HG03039 (cell line): ENCODE data around the gene MALRD1.

ENCODE experiments used
- ATAC-seq: cut with Tn5 transposase; IDR thresholded peaks from one replicate; pipeline ENCODE4 v1.9.1; 2021; ENCODE audit warnings: mild to moderate bottlenecking, moderate library complexity; ENCODE audit not compliant: unreplicated experiment

MALRD1 gene

DNA sequence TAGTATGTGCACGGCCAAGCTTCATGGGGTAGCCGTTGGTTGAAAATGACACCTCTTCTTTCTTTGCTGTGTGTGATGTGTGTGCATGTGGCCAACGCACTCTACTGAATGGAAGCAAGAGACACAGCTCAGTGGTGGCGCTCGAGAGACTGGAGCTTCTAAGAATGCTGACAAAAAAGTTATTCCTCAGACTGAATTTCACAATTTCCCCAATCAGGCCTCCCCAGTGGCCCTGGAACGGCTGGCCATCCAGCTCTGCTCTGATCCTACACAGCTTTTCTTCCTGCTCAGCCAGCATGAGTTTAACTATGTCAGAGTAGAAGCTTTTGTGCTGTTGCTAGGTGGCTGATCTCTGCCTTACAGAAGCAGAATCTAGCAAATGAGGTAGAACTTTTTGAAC, 581.0 kb downstream of the MALRD1 start:
- ATAC-seq: no peak

DNA sequence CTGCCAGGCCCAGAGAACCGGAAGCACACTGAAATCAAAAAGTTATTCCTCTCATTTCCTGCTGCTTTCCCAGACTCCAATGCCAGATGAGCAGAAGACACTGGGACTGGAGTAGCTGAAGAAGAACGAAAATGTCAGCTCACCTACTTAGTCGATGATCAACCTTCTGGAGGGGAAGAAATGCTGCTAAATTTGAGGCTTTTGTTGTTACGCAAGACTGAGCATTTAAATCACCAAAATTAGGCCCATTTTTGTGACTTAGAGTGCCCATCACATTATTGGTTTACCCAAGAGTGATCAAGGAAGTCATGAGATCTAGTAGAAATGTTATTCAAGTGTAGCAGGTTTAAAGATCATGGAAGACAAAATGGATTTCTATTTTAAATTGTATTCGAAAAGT, 585.6 kb downstream of the MALRD1 start:
- no peak for ATAC-seq

DNA sequence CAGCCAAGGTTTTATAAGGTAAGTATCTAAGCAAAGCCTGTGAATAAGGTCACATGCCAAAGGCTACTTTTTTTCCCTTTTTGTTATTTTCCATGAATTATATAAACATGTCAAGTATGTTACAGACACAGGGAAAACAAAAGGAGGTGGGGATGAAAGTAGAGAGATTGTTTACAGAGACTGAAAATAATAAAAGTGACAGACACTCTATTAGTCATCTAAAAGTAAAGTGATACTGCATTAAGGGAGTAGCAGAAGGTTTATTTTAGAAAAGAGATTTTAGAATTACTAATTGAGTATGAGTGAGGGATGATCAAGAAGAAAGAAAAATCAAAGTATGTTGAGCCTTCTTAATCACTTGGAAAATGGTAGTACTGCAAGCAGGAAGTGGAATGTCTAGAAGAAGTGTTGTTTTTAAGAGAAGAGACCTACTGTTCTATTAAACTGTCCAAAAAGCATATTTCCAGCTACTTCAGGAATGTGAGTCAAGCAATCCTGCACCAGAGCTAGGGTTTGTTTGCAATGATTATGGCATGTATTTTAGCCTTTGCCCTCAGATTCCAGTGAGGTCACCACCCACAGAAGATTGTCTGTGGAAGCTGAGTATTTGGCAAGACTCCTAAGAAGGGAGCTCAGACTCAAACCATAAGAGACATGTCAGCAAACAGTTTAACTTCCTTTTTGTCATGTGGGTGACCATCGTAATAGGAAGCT, 589.7 kb downstream of the MALRD1 start:
- no peak for ATAC-seq

DNA sequence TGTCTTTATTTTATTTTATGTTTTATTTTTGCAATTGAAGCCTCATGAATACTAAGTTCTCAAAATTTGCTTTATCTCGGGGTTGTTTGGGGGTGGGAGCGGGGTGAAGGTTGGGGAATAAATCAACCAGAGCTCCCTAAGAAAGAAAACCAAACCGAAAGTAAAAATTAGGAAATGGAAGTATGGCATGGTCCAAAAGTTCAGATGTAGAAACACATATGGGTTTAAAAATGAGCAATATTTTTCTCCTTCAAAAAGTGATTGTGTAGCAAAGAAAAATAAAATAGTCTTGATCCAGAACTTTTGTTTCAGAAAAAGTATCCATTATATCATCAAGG, 590.3 kb downstream of the MALRD1 start:
- no peak for ATAC-seq

DNA sequence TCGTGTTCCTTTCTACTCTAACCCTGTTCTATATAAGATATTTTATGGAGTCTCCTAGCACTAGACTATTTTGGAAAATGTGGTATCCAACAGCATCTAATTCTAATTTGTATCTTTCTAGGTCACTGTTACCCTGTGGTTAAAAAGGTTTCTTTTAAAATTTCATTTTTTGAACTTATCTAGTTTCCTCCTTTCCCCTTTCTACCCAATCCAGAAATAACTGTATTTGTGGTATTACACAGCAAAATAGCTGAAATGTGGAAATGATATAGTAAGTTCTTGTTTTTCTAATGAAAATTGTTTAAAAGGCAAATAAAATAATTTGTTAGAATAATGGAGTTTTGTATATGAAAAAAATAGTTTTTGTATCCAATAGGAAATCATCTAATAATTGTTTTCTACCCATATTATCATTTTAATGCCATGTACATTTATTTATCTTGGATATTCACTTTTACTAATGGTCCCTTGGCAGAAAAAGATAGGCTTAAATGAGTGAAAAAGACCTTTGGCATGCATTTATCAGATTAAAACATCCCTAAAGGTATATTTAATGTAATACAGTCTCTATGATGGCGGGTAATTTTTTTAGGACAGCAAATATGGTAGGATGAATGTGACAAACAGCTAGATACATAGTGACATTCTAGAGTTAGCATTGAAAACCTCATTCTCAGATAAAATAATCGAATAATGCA, 592.1 kb downstream of the MALRD1 start:
- no peak for ATAC-seq

DNA sequence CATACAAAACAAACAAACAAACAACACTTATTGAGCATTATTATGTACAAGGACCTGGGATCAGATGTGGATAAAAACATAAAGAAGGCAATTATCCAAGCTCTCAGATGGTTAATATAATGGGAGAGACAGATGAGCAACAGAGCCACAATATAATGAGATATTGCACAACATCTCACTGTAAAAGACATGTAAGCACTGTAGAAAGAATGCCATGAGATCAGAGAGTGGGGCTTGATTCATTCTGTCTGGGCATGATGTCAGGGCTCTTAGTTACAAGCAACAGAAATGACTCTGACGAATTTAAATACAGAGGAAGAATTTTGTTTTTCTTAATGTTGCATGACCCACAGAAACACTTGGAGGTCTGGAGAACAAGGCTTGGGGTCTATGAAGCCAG, 602.9 kb downstream of the MALRD1 start:
- ATAC-seq: no peak

DNA sequence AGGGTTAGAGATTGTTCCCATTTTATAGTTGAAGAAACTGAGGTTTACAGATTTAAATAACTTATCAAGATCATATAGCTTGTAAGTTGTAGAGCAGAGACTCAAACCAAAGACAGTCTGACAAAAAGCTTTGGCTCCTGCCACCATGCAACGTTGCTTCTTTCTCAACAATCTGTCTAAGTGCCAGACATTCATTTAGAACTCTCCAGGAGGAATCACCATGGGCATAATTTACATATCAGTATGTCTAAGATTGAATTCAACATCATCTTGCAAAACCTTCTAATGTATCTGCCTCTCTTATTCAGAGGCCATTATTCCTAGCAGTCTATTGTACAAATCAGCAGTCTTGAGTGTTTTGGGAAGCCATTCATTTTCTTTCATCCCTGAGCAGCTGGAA, 604.1 kb downstream of the MALRD1 start:
- no peak for ATAC-seq

DNA sequence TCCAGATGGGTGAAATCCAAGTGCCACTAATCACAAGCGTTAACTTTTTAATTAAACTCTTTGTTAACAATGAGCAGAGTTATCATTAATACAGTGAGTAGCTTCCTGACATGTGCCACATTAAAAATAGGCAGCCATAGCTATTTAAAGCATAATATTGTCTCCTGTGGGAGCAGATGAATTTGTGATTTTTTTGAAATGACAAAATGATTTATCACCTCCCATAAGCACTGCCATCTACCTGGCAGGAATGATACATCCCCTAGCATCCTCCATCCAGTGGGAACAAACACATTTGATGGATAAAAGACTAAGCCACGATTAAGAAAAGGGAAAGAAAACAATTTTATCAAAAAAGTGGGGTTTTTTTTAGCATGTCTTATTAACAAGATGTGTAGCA, 605.3 kb downstream of the MALRD1 start:
- ATAC-seq: no peak

DNA sequence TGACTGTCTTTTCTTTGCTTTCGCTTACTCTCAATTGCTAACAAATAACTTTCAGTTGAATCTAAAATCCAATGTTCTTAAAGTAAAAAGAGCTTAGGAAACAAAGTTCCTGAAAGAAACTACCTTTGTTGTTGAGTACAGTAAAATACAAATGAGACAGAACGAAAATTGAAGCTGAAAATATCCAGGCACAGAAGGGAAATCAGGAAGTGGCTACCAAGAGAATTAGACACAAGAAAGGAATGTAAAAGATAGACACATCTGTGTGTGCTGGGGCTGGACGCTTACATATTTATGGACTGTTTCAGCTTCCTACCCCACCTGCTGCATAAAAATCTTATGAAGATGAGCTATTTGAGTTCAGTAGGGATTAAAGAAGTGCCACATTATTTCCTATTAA, 606.0 kb downstream of the MALRD1 start:
- no peak for ATAC-seq

DNA sequence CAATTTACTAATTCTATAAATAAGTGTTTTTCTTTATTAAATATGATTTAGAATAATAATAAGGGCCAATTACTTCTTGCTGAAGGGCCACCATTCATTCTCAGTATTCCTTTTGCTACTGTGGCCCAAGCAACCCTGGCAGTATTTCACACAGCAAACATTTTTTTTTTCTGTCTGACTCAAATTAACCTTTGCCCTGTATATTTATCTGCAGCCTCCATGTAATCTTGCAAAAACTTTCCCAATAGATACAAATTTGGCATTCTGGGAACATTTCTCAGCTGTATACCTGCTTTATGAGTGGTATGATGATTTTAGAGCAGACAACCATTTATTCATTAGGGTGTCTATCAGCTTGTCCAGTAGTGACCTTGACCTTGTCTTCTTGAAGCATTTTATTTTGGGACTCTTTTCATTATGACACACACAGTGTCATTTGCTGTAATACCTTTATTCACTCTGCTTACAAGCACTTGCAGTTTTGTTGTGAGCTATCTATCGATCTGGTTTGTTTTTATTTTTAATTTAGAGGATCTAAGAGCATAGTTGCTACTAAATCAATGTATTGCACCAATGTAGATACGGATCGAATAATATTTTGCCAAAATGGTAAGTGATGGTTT, 607.9 kb downstream of the MALRD1 start:
- ATAC-seq: no peak

DNA sequence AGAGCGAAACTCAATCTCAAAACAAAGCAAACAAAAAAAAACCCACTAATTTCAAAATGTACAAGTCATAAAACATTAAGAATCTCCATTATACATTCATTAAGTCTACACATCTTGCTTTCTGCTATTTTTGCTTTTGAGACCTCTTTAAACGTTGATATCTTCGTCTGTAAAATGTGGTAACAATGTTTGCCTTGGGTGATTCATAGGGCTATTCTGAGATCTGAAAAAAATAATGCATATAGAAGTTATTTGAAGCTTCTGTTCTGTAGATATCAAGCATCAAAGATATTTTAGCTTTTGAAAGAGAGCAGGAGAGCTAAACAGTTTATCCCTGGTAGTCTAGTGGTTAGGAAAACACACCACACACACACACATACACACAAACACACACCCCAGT, 609.5 kb downstream of the MALRD1 start:
- ATAC-seq: no peak

DNA sequence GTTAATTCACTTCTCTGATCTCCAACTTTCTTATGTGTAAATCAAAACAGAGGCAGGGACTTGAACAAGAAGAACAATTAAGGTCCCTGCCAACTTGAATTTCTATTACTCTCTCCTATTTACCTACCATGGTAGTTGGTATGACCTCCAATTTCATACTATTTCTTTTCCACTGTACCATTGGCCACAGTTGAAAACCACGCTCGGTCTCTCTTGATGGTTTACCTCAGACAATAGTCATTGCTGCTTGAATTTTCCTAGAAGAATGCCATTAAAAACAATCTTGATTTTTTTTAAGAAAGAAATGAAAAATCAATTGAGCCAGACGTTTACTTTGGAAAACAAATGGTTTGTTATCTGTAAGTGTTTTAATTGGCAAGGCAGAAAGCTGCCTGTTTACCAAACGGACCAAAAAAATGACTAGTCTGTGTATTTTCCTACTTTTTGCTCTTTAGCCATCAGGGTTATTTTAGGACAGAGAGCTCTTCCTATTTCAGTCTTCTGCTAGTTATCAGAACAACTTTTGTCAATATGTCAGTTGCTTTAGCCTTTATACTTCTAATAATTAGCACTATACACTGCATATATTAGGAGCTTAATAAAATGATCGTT, 610.1 kb downstream of the MALRD1 start:
- no peak for ATAC-seq

DNA sequence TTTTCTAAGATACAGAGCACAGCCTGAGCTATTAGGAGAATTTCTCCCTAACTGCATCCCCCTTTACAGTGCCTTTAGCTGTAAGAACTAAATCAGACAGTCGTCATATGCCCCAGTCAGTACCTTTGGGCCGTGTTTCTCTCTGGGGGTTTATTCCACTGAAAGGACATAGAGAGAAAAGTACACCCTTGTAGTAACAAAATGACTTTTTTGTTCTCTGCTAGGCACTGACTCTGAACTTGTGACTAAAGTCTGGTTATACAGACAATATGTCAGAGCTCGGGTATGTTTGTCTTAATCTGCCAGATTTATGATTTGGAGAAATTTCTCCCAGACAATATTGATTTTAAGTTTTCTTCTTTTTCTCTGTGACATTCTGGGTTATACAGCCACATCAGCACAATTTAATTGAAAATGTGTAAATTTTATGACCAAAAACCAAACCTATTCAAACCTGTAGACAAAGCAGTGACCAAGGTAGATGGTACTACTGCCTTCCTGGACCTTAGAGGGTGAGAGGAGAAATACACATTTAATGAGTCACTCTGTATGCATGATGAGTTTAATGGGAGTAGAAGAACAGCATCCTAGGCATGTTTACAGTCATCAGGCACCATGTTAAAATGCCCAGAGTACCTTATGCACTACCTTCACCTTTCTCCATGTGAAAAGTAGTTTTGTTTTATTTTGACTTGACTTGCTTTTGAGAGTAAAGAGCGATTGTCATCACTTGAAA, 611.5 kb downstream of the MALRD1 start:
- no peak for ATAC-seq

DNA sequence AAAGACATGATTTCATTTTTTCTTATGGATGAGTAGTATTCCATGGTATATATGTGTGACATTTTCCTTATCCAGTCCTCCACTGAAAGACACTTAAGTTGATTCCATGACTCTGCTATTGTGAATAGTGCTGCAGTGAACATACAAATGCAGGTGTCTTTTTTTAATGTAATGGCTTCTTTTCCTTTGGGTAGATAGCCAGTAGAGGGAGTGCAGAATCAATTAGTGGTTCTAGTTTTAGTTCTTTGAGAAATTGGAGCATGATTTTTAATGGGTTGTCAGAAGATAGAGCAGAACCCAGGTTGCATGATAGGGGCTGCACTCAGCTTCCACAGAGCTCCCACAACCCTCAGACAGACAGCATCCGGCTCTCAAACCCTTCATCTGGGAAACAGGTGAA, 614.7 kb downstream of the MALRD1 start:
- ATAC-seq: no peak

DNA sequence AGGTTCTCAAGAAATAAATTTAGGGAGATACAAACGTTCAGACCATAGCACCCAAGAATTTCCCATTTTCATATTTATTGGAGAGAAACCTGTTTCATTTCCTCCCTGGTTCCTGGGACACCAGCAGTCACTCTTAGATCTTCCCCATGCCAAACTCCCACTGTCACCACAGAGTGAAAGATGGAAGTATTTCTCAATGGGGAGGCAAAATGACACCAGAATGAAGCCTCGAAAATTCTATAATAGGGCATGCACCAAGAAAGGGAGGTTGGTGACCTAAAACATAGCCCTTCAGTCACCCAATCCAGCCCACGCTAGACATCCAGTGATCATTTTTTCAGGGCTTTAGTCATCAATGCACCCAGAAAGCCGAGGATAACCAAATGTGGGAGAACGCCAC, 619.5 kb downstream of the MALRD1 start:
- ATAC-seq: no peak

DNA sequence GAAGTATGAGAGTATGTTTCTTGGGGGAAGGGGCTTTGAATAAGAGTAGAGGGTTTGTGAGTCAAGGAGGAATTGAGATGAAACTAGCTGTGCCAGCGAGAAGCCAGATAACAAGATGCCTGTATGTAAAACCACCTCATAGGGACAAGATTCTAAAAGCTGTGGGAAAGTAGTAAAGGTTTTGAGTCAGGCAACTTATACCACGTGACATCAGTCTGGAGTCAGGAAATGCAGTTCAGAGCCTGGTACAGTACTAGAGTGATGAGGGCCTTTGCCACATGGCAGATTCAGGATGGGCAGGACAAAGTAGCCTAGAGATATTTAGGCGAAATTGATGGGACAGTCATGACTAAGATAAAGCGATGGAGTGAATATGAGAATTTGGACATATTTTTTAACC, 627.5 kb downstream of the MALRD1 start:
- no peak for ATAC-seq

DNA sequence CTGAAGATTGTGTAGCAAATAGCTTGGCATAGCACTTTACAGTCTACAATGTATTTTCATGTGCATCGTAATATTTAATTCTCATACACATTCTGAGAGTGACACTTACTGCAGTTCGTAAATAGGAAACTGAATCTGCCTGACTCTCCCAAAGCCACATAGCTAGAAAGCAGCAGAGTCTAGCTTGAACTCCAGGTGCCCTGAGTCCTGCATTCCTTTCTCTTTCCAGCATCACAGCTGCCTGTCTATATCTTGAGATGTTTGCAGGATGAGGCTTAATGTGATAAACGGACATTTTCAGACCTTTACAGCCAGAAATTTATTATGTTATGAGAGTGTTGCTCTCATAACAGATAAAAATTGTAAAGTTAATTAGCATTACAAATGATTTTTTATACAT, 634.8 kb downstream of the MALRD1 start:
- no peak for ATAC-seq

DNA sequence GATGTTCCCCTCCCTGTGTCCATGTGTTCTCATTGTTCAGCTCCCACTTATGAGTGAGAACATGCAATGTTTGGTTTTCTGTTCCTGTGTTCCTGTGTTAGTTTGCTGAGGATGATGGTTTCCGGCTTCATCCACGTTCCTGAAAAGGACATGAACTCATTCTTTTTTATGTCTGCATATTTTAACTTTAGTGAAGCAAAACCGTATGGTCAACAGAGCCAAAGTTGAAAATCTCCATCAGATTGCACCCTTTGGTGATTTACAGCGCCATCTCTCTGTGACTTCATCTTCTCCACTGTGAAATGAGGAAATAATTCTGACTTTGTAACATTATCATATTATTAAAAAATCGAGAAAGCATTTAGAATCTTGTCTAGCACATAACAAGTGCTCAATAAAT, 635.4 kb downstream of the MALRD1 start:
- no peak for ATAC-seq

DNA sequence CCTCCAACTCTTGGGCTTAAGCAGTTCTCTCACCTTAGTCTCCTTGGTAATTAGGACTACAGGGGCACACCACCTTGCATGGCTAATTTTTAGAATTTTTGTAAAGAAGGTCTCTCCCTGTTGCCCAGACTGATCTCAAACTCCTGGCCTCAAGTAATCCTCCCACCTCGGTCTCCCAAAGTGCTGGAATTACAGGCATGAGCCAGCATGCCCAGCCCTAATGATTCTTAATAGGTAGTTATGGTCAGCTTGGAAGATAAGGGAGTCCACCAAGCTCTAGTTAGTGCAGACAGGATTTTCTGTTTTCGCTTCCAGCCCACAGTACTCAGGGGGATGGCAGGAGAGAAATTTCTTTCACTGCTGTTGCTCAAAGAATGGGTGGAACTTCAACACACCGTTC, 639.7 kb downstream of the MALRD1 start:
- ATAC-seq: no peak

DNA sequence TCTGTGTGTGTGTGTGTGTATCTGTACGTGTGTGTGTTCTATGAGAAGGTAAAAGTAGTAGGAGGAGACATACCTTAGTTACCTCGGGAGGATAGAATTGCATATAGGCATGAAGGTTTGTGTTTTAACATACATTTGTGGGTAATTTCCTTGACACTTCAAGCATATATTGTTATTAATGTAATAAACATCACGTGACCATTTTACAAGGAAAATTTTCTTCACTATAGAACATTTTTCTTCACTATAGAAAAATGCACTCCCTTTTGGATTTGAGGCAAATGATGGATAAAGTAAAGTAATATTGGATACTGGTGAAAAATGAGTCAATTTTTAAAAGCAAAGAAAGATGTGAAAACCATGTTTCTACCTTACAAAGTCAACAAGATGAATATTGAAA, 640.6 kb downstream of the MALRD1 start:
- ATAC-seq: no peak

DNA sequence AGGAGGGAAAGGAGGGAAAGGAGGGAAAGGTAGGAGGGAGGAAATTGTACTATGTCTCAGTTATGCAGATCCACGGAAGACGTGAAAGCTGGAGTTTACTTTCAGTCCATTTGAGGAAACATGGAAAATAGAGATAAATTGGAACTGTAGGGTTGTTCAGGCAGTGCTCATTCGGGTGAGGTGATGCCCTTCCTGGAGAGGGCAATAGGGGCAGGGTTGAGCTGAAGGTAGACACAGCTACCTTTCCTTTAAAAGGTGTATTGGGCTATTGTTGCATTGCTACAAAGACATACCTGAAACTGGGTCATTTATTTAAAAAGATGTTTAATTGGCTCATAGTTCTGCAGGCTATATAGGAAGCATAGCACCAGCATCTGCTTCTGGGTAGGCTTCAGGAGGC, 650.7 kb downstream of the MALRD1 start:
- no peak for ATAC-seq
